Measurements from ENCODE around the gene PGLYRP2. TPM values are rescaled to one million over a fixed set of nuclear protein-coding genes. Genes with fewer than 3 reads are reported as not detected.

Gene PGLYRP2
- polyA plus RNA-seq, 1 donor from 2014 or later, result not detected

GRCh38 chr19:15468675-15469512 lies 10.4 kb downstream of the PGLYRP2 start:
- Histone ChIP-seq H3F3A (ENCODE audit: insufficient read depth, low read length, poor library complexity, severe bottlenecking) (no peaks in the 10 kb centered on the region), H3K4me2 (ENCODE audit: low read length) (no peak overlapping the region), H3K9me3 (ENCODE audit: low read length) (no peaks in the 10 kb centered on the region), H3K4me3 (ENCODE audit: low read length) (no peak overlapping the region), H3K9ac (ENCODE audit: low read length) (no peak overlapping the region), H3K9me2 (ENCODE audit: insufficient read depth, low read length) (no peaks in the 10 kb centered on the region), H4K20me1 (ENCODE audit: insufficient read depth) (no peaks in the 10 kb centered on the region), H3K27me3 (ENCODE audit: insufficient read depth, low read depth, low read length) (peaks cover 34% of the 10 kb centered on the region), H3K27ac (ENCODE audit: low read length) (no peak overlapping the region), H3K36me3 (ENCODE audit: insufficient read depth, low read length) (no peaks in the 10 kb centered on the region), H3K79me2 (replicated peaks; ENCODE audit: insufficient read depth, low read length) (no peaks in the 10 kb centered on the region), H2AFZ (ENCODE audit: low read depth, low read length) (no peak overlapping the region)
- TF ChIP-seq SMC3 (conservative IDR thresholded peaks at IDR 0.05; ENCODE audit: poor library complexity) (no peak), EP300 (conservative IDR thresholded peaks at IDR 0.05; ENCODE audit: poor library complexity, severe bottlenecking) (no peak), CTCF (IDR thresholded peaks at IDR 0.05; ENCODE audit: poor library complexity, severe bottlenecking) (no peak), MXI1 (conservative IDR thresholded peaks at IDR 0.05; ENCODE audit: poor library complexity, severe bottlenecking) (no peak), TAF1 (IDR thresholded peaks at IDR 0.05; ENCODE audit: low read depth) (no peak), RAD21 (conservative IDR thresholded peaks at IDR 0.05) (no peak), POLR2AphosphoS5 (IDR thresholded peaks at IDR 0.05) (no peak), EZH2 (IDR thresholded peaks at IDR 0.05; ENCODE audit: borderline replicate concordance, insufficient read depth, low read length, poor library complexity, severe bottlenecking) (no peak), REST (IDR thresholded peaks at IDR 0.05; ENCODE audit: borderline replicate concordance) (no peak)

- no peaks in the 10 kb centered on the region for H3K36me3 ChIP-seq (ENCODE audit: insufficient read depth, low read length)
- H3K4me3 ChIP-seq (ENCODE audit: low read length), result no peak overlapping the region
- no peaks in the 10 kb centered on the region for H3K79me2 ChIP-seq (replicated peaks; ENCODE audit: insufficient read depth, low read length)
- peaks cover 34% of the 10 kb centered on the region for H3K27me3 ChIP-seq (ENCODE audit: insufficient read depth, low read depth, low read length)
- H3K9me2 ChIP-seq (ENCODE audit: insufficient read depth, low read length), result no peaks in the 10 kb centered on the region
- TF ChIP-seq REST (IDR thresholded peaks at IDR 0.05; ENCODE audit: borderline replicate concordance) (no peak), EZH2 (IDR thresholded peaks at IDR 0.05; ENCODE audit: borderline replicate concordance, insufficient read depth, low read length, poor library complexity, severe bottlenecking) (no peak), CTCF (IDR thresholded peaks at IDR 0.05; ENCODE audit: poor library complexity, severe bottlenecking) (no peak), SMC3 (conservative IDR thresholded peaks at IDR 0.05; ENCODE audit: poor library complexity) (no peak), POLR2AphosphoS5 (IDR thresholded peaks at IDR 0.05) (no peak), RAD21 (conservative IDR thresholded peaks at IDR 0.05) (no peak), EP300 (conservative IDR thresholded peaks at IDR 0.05; ENCODE audit: poor library complexity, severe bottlenecking) (no peak), MXI1 (conservative IDR thresholded peaks at IDR 0.05; ENCODE audit: poor library complexity, severe bottlenecking) (no peak), TAF1 (IDR thresholded peaks at IDR 0.05; ENCODE audit: low read depth) (no peak)
- H2AFZ ChIP-seq (ENCODE audit: low read depth, low read length), result no peak overlapping the region
- H3K4me2 ChIP-seq (ENCODE audit: low read length), result no peak overlapping the region
- no peaks in the 10 kb centered on the region for H3F3A ChIP-seq (ENCODE audit: insufficient read depth, low read length, poor library complexity, severe bottlenecking)
- no peaks in the 10 kb centered on the region for H4K20me1 ChIP-seq (ENCODE audit: insufficient read depth)
- H3K9me3 ChIP-seq (ENCODE audit: low read length), result no peaks in the 10 kb centered on the region
- H3K27ac ChIP-seq (ENCODE audit: low read length), result no peak overlapping the region
- no peak overlapping the region for H3K9ac ChIP-seq (ENCODE audit: low read length)
Measured at GRCh38 chr19:15467734-15468214, 11.5 kb downstream of the PGLYRP2 start.
